ENCODE data around the gene POTEM.
"Not testable (repeated sequence)": the region's sequence is repeated elsewhere in the genome, so short reads cannot be mapped to it uniquely, and the experiment has no call there.

- TF ChIP-seq CTCF (IDR thresholded peaks at IDR 0.05); POLR2A (IDR thresholded peaks at IDR 0.05; ENCODE audit: low read depth); POLR2AphosphoS5 (IDR thresholded peaks at IDR 0.05); EP300 (IDR thresholded peaks at IDR 0.05): not testable (repeated sequence)
These were observed 71.6 kb downstream of the POTEM start for GRCh38 chr14:19038785-19039184.

Data from esophagus muscularis mucosa (tissue), 4 donors.